Loucy (cell line): ENCODE results near the gene EGFL7.

Source experiments
- H2AFZ ChIP-seq: fragments of 200-600 bp; sonication (generic); 2 replicates; pipeline ENCODE4 v1.6.0; 2016; ENCODE audit warnings: antibody characterized with exemption, mild to moderate bottlenecking, low read length, moderate library complexity
- H3F3A ChIP-seq: fragments of 200-600 bp; 2 replicates; pipeline ENCODE4 v1.6.0; 2016; ENCODE audit warnings: antibody characterized with exemption, low read depth, mild to moderate bottlenecking
- H3K27me3 ChIP-seq: fragments of 200-600 bp; sonication (generic); 2 replicates; pipeline ENCODE4 v1.6.1; 2014; ENCODE audit warnings: low read length, mild to moderate bottlenecking; ENCODE audit not compliant: insufficient read depth, poor library complexity, severe bottlenecking
- H3K36me3 ChIP-seq: fragments of 200-600 bp; sonication (generic); 2 replicates; pipeline ENCODE4 v1.6.1; 2016; ENCODE audit warnings: low read length; ENCODE audit not compliant: insufficient read depth
- H3K4me1 ChIP-seq: fragments of 200-600 bp; sonication (generic); 2 replicates; pipeline ENCODE4 v1.5.1; 2014; ENCODE audit warnings: low read length, mild to moderate bottlenecking; ENCODE audit not compliant: insufficient read depth, poor library complexity, severe bottlenecking
- H3K4me2 ChIP-seq: fragments of 200-600 bp; sonication (generic); 2 replicates; pipeline ENCODE4 v1.6.0; 2014; ENCODE audit warnings: antibody characterized with exemption, low read length, low read depth, mild to moderate bottlenecking; ENCODE audit not compliant: poor library complexity, severe bottlenecking
- H3K4me3 ChIP-seq: fragments of 200-600 bp; sonication (generic); 2 replicates; pipeline ENCODE4 v1.5.1; 2014; ENCODE audit warnings: low read length, mild to moderate bottlenecking, mixed read lengths; ENCODE audit not compliant: poor library complexity, severe bottlenecking
- H3K79me2 ChIP-seq: fragments of 200-600 bp; sonication (generic); 2 replicates; pipeline ENCODE4 v1.6.1; 2014; ENCODE audit warnings: low read length; ENCODE audit not compliant: insufficient read depth
- H3K9ac ChIP-seq: fragments of 200-600 bp; sonication (generic); 2 replicates; pipeline ENCODE4 v1.6.0; 2014; ENCODE audit warnings: mild to moderate bottlenecking, low read depth, low read length, moderate library complexity; ENCODE audit not compliant: poor library complexity, severe bottlenecking
- H3K9me2 ChIP-seq: fragments of 200-600 bp; sonication (generic); replicated peaks from 2 replicates; pipeline ENCODE4 v1.6.1; 2016; ENCODE audit warnings: low read depth, low read length, mixed read lengths
- H3K9me3 ChIP-seq: fragments of 200-600 bp; sonication (generic); 2 replicates; pipeline ENCODE4 v1.6.1; 2014; ENCODE audit warnings: mild to moderate bottlenecking, antibody characterized with exemption, low read length, low read depth; ENCODE audit not compliant: insufficient read depth
- H4K20me1 ChIP-seq: fragments of 200-600 bp; sonication (generic); 2 replicates; pipeline ENCODE4 v1.6.0; 2014; ENCODE audit warnings: antibody characterized with exemption, low read length, mild to moderate bottlenecking; ENCODE audit not compliant: insufficient read depth, poor library complexity, severe bottlenecking
- CTCF ChIP-seq: fragments of 200-600 bp; sonication (generic); conservative IDR thresholded peaks from 2 replicates; pipeline ENCODE4 v1.5.1; 2014; ENCODE audit warnings: mild to moderate bottlenecking, antibody characterized with exemption, low read length
- EZH2phosphoT487 ChIP-seq: fragments of 200-600 bp; IDR thresholded peaks from 2 replicates; pipeline ENCODE4 v1.6.1; 2018; ENCODE audit warnings: antibody characterized with exemption, mild to moderate bottlenecking, moderate library complexity, borderline replicate concordance

Gene EGFL7

GRCh38 chr9:136634904-136635303, 27.8 kb upstream of the EGFL7 start:
- H3K27me3 ChIP-seq = no peaks in the 10 kb centered on the region
- H3K4me2 ChIP-seq = no peak overlapping the region
- no peak overlapping the region for H2AFZ ChIP-seq
- no peaks in the 10 kb centered on the region for H3K79me2 ChIP-seq
- no peaks in the 10 kb centered on the region for H3K36me3 ChIP-seq
- TF ChIP-seq EZH2phosphoT487 (no peak), CTCF (no peak)
- no peaks in the 10 kb centered on the region for H3K9me3 ChIP-seq
- H3K9ac ChIP-seq = no peak overlapping the region
- no peaks in the 10 kb centered on the region for H3F3A ChIP-seq
- no peak overlapping the region for H3K4me3 ChIP-seq
- H3K9me2 ChIP-seq = no peaks in the 10 kb centered on the region
- H4K20me1 ChIP-seq = no peaks in the 10 kb centered on the region
- H3K4me1 ChIP-seq = no peaks in the 10 kb centered on the region

GRCh38 chr9:136640171-136641111, 22.3 kb upstream of the EGFL7 start:
- H3K36me3 ChIP-seq = no peaks in the 10 kb centered on the region
- no peak overlapping the region for H3K4me2 ChIP-seq
- no peaks in the 10 kb centered on the region for H3K79me2 ChIP-seq
- no peak overlapping the region for H3K4me3 ChIP-seq
- no peaks in the 10 kb centered on the region for H3K9me3 ChIP-seq
- H2AFZ ChIP-seq = no peak overlapping the region
- peaks cover 6% of the 10 kb centered on the region for H3K4me1 ChIP-seq
- H3K27me3 ChIP-seq = no peaks in the 10 kb centered on the region
- H4K20me1 ChIP-seq = no peaks in the 10 kb centered on the region
- no peak overlapping the region for H3K9ac ChIP-seq
- H3K9me2 ChIP-seq = no peaks in the 10 kb centered on the region
- no peaks in the 10 kb centered on the region for H3F3A ChIP-seq
- TF ChIP-seq EZH2phosphoT487 = no peak
- no peak for TF ChIP-seq CTCF

- no peak overlapping the region for H3K4me2 ChIP-seq
- no peak overlapping the region for H2AFZ ChIP-seq
- no peak overlapping the region for H3K4me3 ChIP-seq
- H3K27me3 ChIP-seq = no peaks in the 10 kb centered on the region
- no peaks in the 10 kb centered on the region for H3F3A ChIP-seq
- peaks cover 6% of the 10 kb centered on the region for H3K4me1 ChIP-seq
- no peaks in the 10 kb centered on the region for H3K36me3 ChIP-seq
- no peak overlapping the region for H3K9ac ChIP-seq
- H3K9me3 ChIP-seq = no peaks in the 10 kb centered on the region
- H3K9me2 ChIP-seq = no peaks in the 10 kb centered on the region
- TF ChIP-seq CTCF = no peak
- no peaks in the 10 kb centered on the region for H3K79me2 ChIP-seq
- no peaks in the 10 kb centered on the region for H4K20me1 ChIP-seq
Observed at GRCh38 chr9:136642439-136642921, 20.2 kb upstream of the EGFL7 start.
